ENCODE data around the gene SGK2. TPM values are rescaled to one million over a fixed set of nuclear protein-coding genes. Genes with fewer than 3 reads are reported as not detected.

SGK2 gene
- total RNA-seq, 1 donor from 2014 or later, result 0.54 TPM

- H3K4me3 ChIP-seq (ENCODE audit: low read depth, low read length), result no peak overlapping the region
- TF ChIP-seq CTCF (IDR thresholded peaks at IDR 0.05; ENCODE audit: insufficient read depth, low read length, poor library complexity, severe bottlenecking), result no peak
- DNase-seq (ENCODE audit: low read depth), result no peak
- no peaks in the 10 kb centered on the region for H3K27me3 ChIP-seq (ENCODE audit: control insufficient read depth, insufficient read depth, low read length)
- H3K36me3 ChIP-seq (ENCODE audit: control insufficient read depth, insufficient read depth, low read length), result no peaks in the 10 kb centered on the region
Observed at GRCh38 chr20:43560974-43561373, 2.1 kb downstream of the SGK2 start.

GRCh38 chr20:43563429-43563828, 4.6 kb downstream of the SGK2 start:
- no peak for DNase-seq (ENCODE audit: low read depth)
- Histone ChIP-seq H3K4me3 (ENCODE audit: low read depth, low read length) (no peak overlapping the region), H3K27me3 (ENCODE audit: control insufficient read depth, insufficient read depth, low read length) (no peaks in the 10 kb centered on the region), H3K36me3 (ENCODE audit: control insufficient read depth, insufficient read depth, low read length) (no peaks in the 10 kb centered on the region)
- no peak for TF ChIP-seq CTCF (IDR thresholded peaks at IDR 0.05; ENCODE audit: insufficient read depth, low read length, poor library complexity, severe bottlenecking)

GRCh38 chr20:43563991-43564390, 5.2 kb downstream of the SGK2 start:
- Histone ChIP-seq H3K4me3 (ENCODE audit: low read depth, low read length) (no peak overlapping the region), H3K36me3 (ENCODE audit: control insufficient read depth, insufficient read depth, low read length) (no peaks in the 10 kb centered on the region), H3K27me3 (ENCODE audit: control insufficient read depth, insufficient read depth, low read length) (no peaks in the 10 kb centered on the region)
- no peak for DNase-seq (ENCODE audit: low read depth)
- TF ChIP-seq CTCF (IDR thresholded peaks at IDR 0.05; ENCODE audit: insufficient read depth, low read length, poor library complexity, severe bottlenecking), result no peak

GRCh38 chr20:43564455-43564854, 5.6 kb downstream of the SGK2 start:
- no peak for DNase-seq (ENCODE audit: low read depth)
- TF ChIP-seq CTCF (IDR thresholded peaks at IDR 0.05; ENCODE audit: insufficient read depth, low read length, poor library complexity, severe bottlenecking), result no peak
- no peak overlapping the region for H3K4me3 ChIP-seq (ENCODE audit: low read depth, low read length)

GRCh38 chr20:43564993-43565757, 6.3 kb downstream of the SGK2 start:
- Histone ChIP-seq H3K27me3 (ENCODE audit: control insufficient read depth, insufficient read depth, low read length) (no peaks in the 10 kb centered on the region), H3K36me3 (ENCODE audit: control insufficient read depth, insufficient read depth, low read length) (no peaks in the 10 kb centered on the region), H3K4me3 (ENCODE audit: low read depth, low read length) (no peak overlapping the region)
- no peak for DNase-seq (ENCODE audit: low read depth)
- TF ChIP-seq CTCF (IDR thresholded peaks at IDR 0.05; ENCODE audit: insufficient read depth, low read length, poor library complexity, severe bottlenecking), result no peak

More at GRCh38 chr20:43564455-43564854, 5.6 kb downstream of the SGK2 start:
- Histone ChIP-seq H3K36me3 (ENCODE audit: control insufficient read depth, insufficient read depth, low read length) (no peaks in the 10 kb centered on the region), H3K27me3 (ENCODE audit: control insufficient read depth, insufficient read depth, low read length) (no peaks in the 10 kb centered on the region)

GRCh38 chr20:43565758-43566104, 6.9 kb downstream of the SGK2 start:
- DNase-seq (ENCODE audit: low read depth), result no peak
- Histone ChIP-seq H3K27me3 (ENCODE audit: control insufficient read depth, insufficient read depth, low read length) (no peaks in the 10 kb centered on the region), H3K36me3 (ENCODE audit: control insufficient read depth, insufficient read depth, low read length) (no peaks in the 10 kb centered on the region), H3K4me3 (ENCODE audit: low read depth, low read length) (no peak overlapping the region)
- TF ChIP-seq CTCF (IDR thresholded peaks at IDR 0.05; ENCODE audit: insufficient read depth, low read length, poor library complexity, severe bottlenecking), result no peak

Measured in kidney epithelial cell (primary cell).